Measurements from ENCODE around the gene PEX11A.

The PEX11A gene

DNA sequence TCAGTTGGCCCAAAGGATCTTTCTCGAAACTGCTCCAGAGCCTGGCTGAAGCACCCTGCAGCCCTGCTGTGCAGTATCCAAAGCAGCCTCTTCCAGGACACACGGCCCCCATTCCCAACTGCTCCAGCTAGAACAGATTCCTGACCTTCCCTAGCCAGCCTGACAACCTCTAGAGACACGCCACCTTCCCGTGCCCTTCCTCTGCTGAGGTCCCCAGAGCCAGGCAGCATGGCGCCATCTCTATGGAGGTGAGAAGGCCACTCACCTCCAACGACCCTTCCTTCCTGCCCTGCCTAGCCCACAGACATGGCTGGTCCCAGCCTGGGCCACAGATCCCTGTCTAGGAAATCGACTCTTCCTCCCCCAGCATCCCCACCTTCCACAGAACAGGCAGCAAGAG is 38.4 kb downstream of the PEX11A start:
- Histone ChIP-seq H3K27ac (ENCODE audit: extremely low read depth, low read depth, low read length) (no peak overlapping the region), H3K36me3 (ENCODE audit: control insufficient read depth in 2 of 2, insufficient read depth in 1 of 2, low read length in 2 of 2) (peaks cover 7 to 49% of the 10 kb centered on the region in 2 experiments; a peak in 2 of 3 replicates), H3K4me1 (ENCODE audit: control insufficient read depth, insufficient read depth, low read length) (peaks cover 8% of the 10 kb centered on the region; the same call in 1 of the 2 replicates), H3K9me3 (ENCODE audit: control insufficient read depth, insufficient read depth, low read depth, low read length) (no peaks in the 10 kb centered on the region), H3K4me3 (ENCODE audit: low read depth, low read length) (no peak overlapping the region)
- CTCF ChIA-PET: no interaction called here
- POLR2A ChIA-PET: no interaction called here
- TF ChIP-seq ZBTB26 (tag by site-specific recombination; optimal IDR thresholded peaks at IDR 0.05) (peak; percentile 8), ZNF639 (tag by site-specific recombination; IDR thresholded peaks at IDR 0.05) (no peak)
- TF ChIP-seq, protein P1, sequence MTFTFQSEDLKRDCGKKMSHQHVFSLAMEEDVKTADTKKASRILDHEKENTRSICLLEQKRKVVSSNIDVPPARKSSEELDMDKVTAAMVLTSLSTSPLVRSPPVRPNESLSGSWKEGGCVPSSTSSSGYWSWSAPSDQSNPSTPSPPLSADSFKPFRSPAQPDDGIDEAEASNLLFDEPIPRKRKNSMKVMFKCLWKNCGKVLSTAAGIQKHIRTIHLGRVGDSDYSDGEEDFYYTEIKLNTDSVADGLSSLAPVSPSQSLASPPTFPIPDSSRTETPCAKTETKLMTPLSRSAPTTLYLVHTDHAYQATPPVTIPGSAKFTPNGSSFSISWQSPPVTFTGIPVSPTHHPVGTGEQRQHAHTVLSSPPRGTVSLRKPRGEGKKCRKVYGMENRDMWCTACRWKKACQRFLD (tag by site-specific recombination; IDR thresholded peaks at IDR 0.05): no peak

DNA sequence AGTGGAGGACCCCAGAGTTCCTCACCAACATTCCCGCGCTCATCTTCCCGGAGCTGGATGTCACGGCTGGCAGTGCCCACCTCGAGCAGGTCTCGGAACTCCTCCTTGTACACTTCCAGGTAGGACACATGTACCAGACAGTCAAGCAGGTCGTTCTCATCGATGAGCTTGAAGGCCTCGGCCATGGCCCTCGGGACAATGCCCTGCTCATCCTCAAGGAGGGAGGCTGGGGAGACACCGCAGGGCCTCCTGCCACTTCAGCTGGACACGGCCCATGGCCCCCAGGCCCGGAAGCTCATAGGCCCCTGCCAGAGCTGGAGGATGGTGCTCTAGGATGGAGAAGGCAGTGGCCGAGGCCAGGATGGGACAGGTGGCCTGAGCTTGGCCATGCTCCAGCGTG is 40.8 kb downstream of the PEX11A start:
- no peak overlapping the region for H3K27ac ChIP-seq (ENCODE audit: extremely low read depth, low read depth, low read length)
- no peaks in the 10 kb centered on the region for H3K9me3 ChIP-seq (ENCODE audit: control insufficient read depth, insufficient read depth, low read depth, low read length)
- peaks cover 14 to 73% of the 10 kb centered on the region in 2 experiments; a peak in 2 of 3 replicates for H3K36me3 ChIP-seq (ENCODE audit: control insufficient read depth in 2 of 2, insufficient read depth in 1 of 2, low read length in 2 of 2)
- no peak overlapping the region for H3K4me3 ChIP-seq (ENCODE audit: low read depth, low read length)
- H3K4me1 ChIP-seq (ENCODE audit: control insufficient read depth, insufficient read depth, low read length): peaks cover 5% of the 10 kb centered on the region; the same call in 1 of the 2 replicates
- ChIA-PET CTCF (interaction anchor here (0.6 to 1.0 kb wide), 3 partner anchors 9 to 98 kb away, joined by 3 read pairs; no protein-coding TSS in a partner anchor), POLR2A (no interaction called here)
- TF ChIP-seq ZNF138 (tag by site-specific recombination; IDR thresholded peaks at IDR 0.05; ENCODE audit: borderline replicate concordance) (no peak), ZSCAN4 (tag by site-specific recombination; IDR thresholded peaks at IDR 0.05) (no peak), ZNF654 (tag by site-specific recombination; IDR thresholded peaks at IDR 0.05; ENCODE audit: low read depth) (no peak), ZNF416 (tag by site-specific recombination; IDR thresholded peaks at IDR 0.05) (no peak), ZNF549 (tag by site-specific recombination; IDR thresholded peaks at IDR 0.05) (no peak)

DNA sequence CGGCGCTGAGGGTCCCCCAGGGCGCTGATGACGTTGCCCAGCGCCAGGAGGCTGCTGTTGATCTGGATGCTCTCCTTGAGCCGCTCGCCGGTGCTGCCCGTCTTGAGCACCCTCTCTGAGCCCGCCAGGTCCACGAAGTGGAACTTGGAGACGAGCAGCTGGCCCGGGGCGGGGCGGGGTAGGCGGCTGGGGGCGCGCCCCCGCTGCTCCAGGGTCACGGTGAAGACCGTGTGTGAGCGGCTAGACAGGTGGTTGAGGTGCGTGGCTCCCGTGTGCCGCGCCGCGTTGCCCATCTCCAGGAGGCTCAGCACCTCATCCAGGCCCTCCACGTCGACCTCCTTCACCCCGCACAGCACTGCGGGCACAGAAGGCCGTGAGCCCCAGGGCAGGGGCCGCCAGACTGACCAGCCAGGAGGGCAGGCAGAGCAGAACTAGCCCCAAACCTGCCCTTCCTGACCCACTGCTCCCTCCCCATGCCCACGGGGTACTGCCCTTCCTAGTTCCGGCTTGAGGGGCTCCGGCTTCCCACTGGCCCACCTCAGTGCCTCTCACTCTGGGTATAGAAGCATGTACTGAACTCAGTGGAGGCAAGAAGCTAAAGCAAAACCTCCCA is 41.4 kb downstream of the PEX11A start:
- H3K4me3 ChIP-seq (ENCODE audit: low read depth, low read length): no peak overlapping the region
- H3K4me1 ChIP-seq (ENCODE audit: control insufficient read depth, insufficient read depth, low read length): 0 out of 2 replicates have a peak, but pooled peaks cover under 1% of the 10 kb centered on the region
- H3K36me3 ChIP-seq (ENCODE audit: control insufficient read depth in 2 of 2, insufficient read depth in 1 of 2, low read length in 2 of 2): peaks cover 20 to 77% of the 10 kb centered on the region in 2 experiments
- no peaks in the 10 kb centered on the region for H3K9me3 ChIP-seq (ENCODE audit: control insufficient read depth, insufficient read depth, low read depth, low read length)
- ChIA-PET CTCF (interaction anchor here (0.6 to 1.0 kb wide), 4 partner anchors 9 to 745 kb away, joined by 3 read pairs; no protein-coding TSS in a partner anchor), POLR2A (no interaction called here)
- no peak overlapping the region for H3K27ac ChIP-seq (ENCODE audit: extremely low read depth, low read depth, low read length)
- TF ChIP-seq ZNF341 (tag by site-specific recombination; IDR thresholded peaks at IDR 0.05; ENCODE audit: low read depth) (no peak), ZNF121 (tag by site-specific recombination; IDR thresholded peaks at IDR 0.05) (no peak), ZNF274 (IDR thresholded peaks at IDR 0.05; ENCODE audit: low read length) (no peak), ZNF274 (tag by site-specific recombination; IDR thresholded peaks at IDR 0.05; ENCODE audit: borderline replicate concordance) (no peak), PATZ1 (tag by site-specific recombination; IDR thresholded peaks at IDR 0.05) (no peak), ZNF544 (tag by site-specific recombination; IDR thresholded peaks at IDR 0.05) (no peak), ZBTB8A (tag by site-specific recombination; IDR thresholded peaks at IDR 0.05) (no peak), ZBTB17 (tag by site-specific recombination; IDR thresholded peaks at IDR 0.05) (no peak), CTCF (tag by site-specific recombination; IDR thresholded peaks at IDR 0.05) (no peak)
- TF ChIP-seq, protein P2, sequence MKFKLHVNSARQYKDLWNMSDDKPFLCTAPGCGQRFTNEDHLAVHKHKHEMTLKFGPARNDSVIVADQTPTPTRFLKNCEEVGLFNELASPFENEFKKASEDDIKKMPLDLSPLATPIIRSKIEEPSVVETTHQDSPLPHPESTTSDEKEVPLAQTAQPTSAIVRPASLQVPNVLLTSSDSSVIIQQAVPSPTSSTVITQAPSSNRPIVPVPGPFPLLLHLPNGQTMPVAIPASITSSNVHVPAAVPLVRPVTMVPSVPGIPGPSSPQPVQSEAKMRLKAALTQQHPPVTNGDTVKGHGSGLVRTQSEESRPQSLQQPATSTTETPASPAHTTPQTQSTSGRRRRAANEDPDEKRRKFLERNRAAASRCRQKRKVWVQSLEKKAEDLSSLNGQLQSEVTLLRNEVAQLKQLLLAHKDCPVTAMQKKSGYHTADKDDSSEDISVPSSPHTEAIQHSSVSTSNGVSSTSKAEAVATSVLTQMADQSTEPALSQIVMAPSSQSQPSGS (tag by site-specific recombination; IDR thresholded peaks at IDR 0.05; ENCODE audit: low read depth): no peak
- TF ChIP-seq, protein P3, sequence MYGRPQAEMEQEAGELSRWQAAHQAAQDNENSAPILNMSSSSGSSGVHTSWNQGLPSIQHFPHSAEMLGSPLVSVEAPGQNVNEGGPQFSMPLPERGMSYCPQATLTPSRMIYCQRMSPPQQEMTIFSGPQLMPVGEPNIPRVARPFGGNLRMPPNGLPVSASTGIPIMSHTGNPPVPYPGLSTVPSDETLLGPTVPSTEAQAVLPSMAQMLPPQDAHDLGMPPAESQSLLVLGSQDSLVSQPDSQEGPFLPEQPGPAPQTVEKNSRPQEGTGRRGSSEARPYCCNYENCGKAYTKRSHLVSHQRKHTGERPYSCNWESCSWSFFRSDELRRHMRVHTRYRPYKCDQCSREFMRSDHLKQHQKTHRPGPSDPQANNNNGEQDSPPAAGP (tag by site-specific recombination; IDR thresholded peaks at IDR 0.05): no peak

Data from HEK293 (cell line).